HG02938 (cell line): ENCODE data around the gene PI4KB.

Experiments used
- ATAC-seq: cut with Tn5 transposase; IDR thresholded peaks from one replicate; pipeline ENCODE4 v1.9.1; 2021; ENCODE audit warnings: mild to moderate bottlenecking, moderate library complexity; ENCODE audit not compliant: unreplicated experiment

PI4KB gene

DNA sequence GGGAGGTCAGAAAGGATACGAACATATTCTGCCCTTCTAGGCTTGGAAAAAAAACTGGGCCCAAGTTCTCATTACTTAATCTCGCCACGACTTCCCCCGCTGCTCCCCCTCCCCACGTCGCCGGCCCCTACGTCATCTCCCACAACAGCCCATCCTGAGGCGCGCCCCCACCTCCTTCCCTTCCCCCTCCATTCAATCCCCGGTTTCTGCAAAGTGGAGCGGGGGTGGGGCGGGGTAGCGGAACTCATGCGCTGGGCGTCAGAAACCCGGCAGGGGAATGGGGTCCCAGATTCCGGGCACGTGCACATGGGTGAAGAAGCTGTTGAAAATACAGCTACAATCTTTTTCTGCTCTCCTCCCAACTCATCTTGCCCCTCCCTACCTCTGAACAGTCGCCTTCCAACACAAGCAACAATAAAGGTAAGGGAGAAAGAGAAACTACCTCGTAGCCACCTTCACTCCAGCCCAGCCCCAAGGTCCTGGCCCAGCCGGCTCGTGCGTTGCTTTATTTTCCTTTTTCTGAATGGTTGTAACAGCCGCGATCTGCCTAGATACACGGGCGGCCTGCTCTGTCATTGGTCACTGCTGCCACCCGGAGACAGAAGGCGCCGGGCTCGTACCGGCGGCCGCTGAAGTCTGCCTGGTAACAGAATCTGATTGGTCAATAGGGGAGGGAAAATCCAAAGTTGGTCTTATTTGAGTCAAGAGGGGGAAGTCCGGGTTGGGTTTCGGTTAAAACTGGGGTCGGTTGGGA lies 19.7 kb upstream of the PI4KB start, which contains the start of gene RFX5:
RFX5 (minus strand) TSS at position 484 of the 754 bp plus-strand sequence. CDS start 932 bp downstream, outside the sequence.
- peak; percentile 93 for ATAC-seq

- no peak for ATAC-seq
Measured at GRCh38 chr1:151346082-151346768, 19.0 kb upstream of the PI4KB start.

GRCh38 chr1:151344291-151344690 lies 17.1 kb upstream of the PI4KB start:
- ATAC-seq = no peak

DNA sequence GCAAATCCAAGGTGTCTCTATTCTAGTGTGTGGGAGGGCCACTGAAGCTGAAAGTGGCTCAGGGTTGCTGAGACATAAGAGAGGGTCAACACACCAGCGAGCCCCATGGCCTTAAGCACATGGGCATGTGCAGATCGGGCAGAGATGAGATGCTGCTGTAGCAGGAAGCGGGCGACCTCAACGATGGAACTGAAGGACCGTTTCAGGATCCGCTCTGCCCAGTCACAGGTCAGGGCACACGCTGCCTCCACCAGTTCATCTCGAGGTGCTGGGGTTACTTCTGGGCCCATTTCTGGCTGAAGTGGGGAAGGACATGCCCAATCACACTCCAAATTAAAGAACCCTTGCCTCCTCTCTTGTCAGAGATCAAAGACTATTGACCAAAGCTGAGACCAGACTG lies 16.4 kb upstream of the PI4KB start:
- no peak for ATAC-seq

DNA sequence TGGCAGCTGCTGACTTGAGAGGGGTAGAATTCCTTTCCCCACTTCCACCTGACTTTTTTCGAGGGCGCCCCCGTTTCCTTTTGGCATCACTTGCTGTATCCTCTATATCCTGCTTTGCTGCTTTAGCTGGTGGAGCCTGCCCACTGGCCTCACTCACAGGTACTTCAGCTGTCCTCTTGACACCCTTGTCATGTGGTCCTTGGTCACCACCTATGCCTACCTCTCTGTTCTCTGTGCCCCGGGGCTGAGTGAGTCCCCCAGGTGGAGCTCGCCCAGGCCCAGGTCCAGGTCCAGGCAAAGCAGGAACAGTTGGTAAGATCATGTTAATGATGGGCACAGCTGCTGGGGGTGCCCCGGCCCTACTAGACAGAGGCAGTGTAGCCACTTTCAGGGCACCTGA lies 15.4 kb upstream of the PI4KB start:
- no peak for ATAC-seq

DNA sequence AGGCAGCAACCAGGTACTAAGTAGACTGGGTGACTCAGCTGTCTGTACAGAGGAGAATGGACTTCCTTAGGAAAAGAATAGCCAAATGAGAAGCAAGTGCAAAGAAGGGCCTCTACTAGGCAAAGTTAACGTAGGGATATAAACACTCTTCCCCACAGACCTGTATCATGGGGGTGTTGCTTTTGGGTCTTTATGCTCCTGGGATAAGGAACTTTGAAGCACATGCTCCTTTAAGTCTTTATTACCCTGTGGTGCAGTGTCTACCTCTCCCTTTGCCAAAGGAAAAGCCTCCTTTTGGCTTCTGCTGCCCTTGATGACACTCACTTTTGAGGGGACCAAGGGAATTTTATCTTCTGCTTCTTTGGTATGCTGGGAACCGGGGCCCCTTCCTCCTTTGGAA lies 14.8 kb upstream of the PI4KB start:
- no peak for ATAC-seq

- ATAC-seq = no peak
Measured at GRCh38 chr1:151340870-151341754, 13.9 kb upstream of the PI4KB start.

- no peak for ATAC-seq
Measured at GRCh38 chr1:151336556-151336955, 9.3 kb upstream of the PI4KB start.

GRCh38 chr1:151334822-151335221 lies 7.6 kb upstream of the PI4KB start:
- no peak for ATAC-seq

GRCh38 chr1:151327903-151328674 lies 873 bp upstream of the PI4KB start:
- peak; percentile 19 for ATAC-seq

- ATAC-seq = peak; percentile 51
Measured at GRCh38 chr1:151326619-151327222, 495 bp downstream of the PI4KB start.

DNA sequence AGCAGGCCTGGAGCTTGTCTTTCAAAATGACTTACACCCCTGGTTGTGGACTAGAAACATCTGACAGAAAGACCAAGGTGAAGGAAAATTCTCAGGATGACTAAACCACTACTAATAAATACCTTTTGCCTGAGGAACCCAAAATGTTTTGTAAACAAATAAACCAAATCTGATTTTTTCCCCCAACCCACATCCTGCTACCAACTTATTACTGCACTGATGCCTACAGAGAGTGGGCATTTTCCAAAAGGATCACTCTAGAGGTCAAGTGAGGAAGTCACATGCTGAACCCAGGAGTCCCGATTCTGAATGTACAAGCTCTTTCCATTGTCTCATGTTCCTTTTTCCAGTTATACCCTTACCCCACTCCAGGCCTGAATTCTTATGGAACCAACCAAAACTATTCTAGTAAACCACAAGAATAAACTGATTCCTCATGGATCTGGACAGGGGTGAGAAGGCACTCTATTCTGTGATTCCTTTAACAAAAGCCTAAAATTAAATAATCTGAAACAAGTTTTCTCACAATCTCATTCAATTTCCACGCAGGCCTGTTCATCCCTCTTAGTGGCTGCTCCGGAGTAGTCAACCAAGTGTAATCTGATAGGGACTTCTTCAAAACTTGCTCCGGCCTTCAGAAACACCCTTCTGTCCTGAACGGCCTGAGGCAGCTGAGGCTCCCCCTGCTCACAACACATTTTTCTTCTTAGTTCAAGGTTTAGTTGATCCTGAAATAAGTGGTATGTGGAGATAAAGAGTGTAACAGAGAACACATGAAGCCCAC lies 1.4 kb downstream of the PI4KB start:
- ATAC-seq = no peak

GRCh38 chr1:151325231-151325630 lies 2.0 kb downstream of the PI4KB start:
- no peak for ATAC-seq

DNA sequence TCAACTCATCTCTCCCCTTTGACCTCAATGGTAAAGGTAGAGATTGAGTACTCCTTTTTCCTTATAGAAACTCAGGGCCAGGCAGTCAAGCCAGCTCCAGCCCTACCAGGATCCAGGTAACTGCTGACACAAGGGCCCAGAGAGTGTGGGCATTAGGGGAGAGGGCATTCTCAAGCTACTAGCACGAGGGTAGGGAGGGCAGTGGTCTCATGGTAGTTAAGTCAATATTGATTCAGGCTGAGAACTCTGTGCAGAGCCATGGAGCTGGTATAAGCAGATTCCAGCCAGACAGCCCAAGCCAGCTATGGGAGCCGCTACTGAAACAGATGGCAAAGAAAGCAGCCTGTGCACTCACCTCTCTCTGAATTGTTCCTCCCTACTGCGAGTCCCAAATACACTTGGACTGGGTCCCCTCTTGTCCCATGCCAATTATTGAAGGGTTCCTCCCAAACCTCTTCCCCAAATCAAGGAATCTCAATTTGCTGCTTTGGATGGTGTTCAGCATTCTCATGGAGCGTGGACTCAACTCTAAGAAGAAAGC lies 2.8 kb downstream of the PI4KB start:
- no peak for ATAC-seq

DNA sequence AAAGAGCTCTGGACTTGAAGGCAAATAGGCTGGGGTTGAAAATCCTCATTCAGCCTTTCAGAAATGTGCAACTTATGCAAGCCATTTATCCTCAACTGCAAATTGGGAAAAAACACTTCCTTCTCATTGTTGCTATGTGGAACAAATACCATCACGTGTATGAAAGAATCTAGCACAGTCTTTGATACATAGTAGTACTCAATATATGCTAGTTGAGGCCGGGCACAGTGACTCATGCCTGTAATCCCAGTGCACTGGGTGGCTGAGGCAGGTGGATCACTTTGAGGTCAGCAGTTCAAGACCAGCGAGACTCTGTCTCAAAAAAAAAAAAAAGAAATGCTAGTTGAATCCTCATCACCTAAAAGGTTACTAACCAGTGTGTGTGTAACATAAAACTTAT lies 8.2 kb downstream of the PI4KB start:
- no peak for ATAC-seq

GRCh38 chr1:151315565-151316235 lies 11.5 kb downstream of the PI4KB start:
- ATAC-seq = no peak

- no peak for ATAC-seq
Measured at GRCh38 chr1:151314137-151314875, 12.9 kb downstream of the PI4KB start.

- ATAC-seq = no peak
Measured at GRCh38 chr1:151313501-151313900, 13.7 kb downstream of the PI4KB start.
